HG02938 (cell line): ENCODE measurements around the gene MAGI2.

ENCODE experiments used
- ATAC-seq: cut with Tn5 transposase; IDR thresholded peaks from one replicate; pipeline ENCODE4 v1.9.1; 2021; ENCODE audit warnings: mild to moderate bottlenecking, moderate library complexity; ENCODE audit not compliant: unreplicated experiment

Gene MAGI2

DNA sequence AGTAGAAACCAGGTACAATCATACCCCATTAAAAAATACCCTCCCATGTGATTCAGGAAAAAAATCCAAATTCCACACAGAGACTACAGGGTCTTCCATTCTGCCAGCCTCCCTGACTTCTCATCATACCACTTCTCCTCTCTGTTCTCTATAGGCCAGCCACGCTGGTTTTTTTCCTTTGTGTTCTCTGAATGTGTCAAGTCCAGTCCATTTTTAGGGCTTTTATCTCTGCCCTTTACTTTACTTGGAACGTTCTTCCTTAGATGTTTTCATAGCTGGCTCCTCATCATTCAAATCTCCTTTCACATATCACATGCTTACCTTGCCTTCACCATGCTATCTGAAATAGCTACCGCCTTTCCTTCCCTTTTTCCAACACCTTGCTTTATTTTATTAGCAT, 1057.3 kb downstream of the MAGI2 start:
- no peak for ATAC-seq

DNA sequence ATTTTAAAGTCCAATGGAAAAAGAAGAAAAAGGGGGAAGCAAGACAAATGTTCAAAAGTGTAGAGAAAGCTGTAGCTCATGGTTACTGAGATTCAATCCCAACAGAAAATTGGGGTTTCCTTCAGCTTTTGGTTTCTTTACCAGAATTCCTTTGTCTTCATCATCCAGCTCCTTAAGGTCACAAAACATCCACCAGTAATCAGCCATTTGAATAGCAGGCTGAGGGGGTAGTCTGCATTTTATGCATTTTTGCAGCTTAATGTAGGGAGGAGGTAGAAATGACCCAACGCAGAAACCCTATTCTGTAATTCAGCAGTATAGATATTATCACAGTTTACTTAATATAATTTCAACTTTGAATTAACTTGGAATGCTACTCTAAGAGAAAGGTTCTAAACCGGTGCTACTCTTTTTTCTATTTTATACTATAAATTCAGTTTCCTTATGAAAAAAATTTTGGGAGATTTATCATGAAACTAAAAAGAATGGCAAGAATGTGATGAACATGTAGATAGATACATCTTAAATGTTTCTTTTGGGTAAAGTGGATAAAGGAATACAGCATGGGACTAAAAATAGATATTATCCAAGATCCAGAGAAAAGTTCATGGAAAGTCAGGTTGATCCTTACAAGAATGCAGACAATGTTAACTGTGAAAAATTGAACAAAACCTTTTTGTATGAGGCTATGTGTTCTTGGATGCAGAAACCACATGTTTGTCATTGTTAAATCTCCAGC, 1058.0 kb downstream of the MAGI2 start:
- no peak for ATAC-seq

DNA sequence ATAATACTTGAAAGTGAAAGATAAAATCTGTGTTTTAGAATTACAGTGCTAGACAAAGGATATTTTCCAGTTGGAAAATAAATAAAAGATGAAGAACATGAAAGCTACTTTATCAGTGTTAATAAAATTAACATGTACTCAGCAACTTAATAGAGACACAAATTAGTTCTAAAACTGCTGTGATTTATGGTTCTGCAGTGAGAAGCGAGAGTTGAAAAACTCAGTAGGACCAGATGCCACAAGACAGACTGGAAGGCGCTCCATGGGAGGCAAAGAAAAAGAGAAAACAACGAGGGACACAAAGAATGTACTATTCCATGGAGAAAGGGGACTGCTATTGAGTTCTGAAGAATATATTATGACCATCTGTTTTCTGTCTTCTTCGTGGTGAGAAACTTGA, 1064.4 kb downstream of the MAGI2 start:
- ATAC-seq, result no peak

DNA sequence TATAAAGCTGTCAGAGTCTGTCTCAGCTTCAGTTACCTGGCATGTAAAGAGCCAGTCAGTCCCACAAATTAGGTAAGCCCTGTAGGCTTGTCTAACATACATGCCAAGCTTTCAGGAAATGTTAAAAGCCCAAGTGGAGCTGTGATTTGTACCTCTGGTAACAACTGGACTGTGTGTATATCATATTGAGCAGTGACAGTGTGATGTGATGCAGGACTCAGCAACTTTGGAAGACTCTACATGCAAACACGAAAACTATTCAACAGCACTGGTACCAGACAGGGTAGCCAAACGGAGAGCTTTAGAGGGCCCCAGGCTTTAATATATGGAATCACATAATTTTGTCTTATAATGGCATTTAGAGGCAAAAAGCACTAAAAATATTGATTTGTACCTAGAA, 1066.9 kb downstream of the MAGI2 start:
- no peak for ATAC-seq

DNA sequence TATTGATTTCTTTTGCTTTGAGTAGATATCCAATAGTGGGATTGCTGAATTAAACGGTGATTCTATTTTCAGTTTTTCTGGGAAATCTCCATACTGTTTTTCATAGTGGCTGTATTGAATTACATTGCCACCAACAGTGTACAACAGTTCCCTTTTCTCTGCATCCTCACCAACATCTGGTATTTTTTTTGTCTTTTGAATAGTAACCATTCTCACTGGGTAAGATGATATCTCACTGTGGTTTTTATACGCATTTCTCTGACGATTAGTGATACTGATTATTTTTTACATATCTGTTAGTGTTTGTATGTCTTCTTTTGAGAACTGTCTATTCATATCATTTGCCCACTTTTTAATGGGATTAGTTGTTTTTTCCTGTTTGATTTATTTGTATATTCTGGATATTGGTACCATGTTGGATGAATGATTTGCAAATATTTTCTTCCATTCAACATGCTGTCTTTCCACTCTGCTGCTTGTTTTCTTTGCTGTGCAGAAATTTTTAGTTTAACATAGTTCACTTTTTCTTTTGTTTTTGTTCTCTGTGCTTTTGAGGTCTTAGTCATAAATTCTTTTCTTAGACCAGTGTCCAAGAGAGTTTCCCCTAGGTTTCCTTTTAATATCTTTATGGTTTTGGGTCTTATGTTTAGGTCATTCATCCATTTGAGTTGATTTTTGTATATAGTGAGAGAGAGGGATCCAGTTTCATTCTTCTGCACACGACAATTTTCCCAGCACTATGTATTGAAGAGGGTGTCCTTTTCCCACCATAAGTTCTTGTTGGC, 1070.2 kb downstream of the MAGI2 start:
- no peak for ATAC-seq

DNA sequence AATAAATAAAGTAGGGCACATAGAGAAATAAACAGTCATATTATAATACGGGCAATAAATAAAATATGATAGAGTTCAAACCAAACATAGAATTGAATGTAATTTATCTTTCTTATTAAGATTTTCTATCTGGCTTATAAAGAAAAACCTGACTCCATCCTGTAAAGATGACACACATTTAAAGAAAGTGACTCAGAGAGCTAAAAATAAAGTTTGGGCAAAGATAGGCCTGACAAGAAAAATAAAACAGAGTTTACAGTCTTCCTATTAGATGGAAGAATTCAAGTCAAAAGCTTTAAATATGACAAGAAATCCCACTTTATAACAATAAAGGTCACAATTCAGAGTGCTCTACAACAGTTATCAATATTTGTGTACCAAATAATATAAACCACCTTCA, 1074.3 kb downstream of the MAGI2 start:
- no peak for ATAC-seq

DNA sequence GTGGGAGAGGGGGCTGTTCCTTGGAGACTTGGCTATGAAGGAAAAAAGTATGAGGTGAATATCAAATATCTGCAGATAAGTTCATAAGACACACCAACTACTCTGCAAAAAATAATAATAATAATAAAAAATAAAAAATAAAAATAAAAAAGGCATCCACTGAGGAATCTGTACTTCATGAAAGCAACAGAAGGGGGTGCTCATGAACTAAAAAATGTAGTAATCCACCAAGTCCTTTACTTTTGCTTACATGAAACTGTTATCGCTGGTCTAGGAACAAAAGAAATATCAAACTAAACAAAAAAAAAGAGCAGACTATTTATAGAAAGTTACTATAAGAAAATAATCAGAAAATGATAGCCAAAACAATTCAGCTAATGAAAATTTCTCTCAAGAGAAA, 1075.9 kb downstream of the MAGI2 start:
- ATAC-seq, result no peak

DNA sequence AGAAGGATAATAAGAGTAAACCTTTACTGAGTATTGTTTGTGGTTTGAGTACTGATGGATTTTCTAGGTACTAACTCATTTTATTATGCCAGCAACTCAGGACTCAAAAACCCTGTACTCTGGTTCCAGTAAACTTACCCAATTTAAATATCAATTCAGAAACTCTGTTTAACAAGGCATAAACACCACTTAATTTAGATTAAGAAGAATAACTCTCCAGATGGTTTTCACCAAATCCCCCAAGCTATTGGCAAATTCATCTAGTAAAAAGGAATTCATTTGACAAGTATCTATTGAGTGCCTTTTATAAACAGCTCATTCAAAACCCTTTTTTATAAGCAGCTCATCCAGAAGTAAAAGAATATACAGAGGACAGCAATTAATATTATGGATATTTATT, 1082.5 kb downstream of the MAGI2 start:
- ATAC-seq, result no peak

DNA sequence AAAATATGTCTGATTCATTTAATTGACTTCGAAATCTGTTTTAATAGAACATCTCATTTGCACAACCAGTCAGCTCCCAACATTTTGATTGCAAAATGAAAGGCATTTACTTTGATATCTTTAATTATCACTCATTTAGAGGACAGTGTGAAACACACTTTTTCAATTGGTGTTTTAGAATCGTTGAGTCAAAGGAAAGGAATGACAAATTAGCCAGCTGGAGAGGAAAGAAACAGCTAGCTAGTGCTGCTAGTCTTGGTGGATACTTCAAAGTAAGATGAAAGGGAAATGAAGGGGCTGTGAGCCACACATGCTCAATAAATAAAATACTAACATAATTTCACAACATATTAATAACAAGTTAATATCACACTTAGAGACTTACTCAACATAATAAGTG, 1084.7 kb downstream of the MAGI2 start:
- ATAC-seq, result no peak

DNA sequence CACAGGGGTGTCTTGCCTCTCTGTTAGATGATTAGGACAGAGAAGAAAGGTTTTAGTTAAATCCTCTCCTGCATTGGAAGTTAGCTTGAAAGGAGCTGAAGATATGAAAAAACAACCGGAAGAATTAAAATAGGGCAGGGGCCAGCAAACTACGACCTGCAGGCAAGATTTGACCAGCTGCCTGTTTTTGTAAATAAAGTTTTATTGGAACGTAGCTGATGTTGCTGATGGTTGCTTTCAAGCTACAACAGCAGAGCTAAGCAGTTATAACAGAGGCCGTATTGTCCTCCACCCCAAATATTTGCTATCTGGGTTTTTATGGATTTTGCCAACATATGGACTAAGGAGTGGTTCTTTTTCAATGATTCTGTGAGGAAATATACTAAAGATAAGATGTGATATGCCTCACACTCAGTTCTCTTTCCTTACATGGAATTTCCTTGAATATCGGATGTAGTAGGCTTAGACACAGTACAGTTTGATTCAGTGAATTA, 1086.1 kb downstream of the MAGI2 start:
- ATAC-seq, result no peak

DNA sequence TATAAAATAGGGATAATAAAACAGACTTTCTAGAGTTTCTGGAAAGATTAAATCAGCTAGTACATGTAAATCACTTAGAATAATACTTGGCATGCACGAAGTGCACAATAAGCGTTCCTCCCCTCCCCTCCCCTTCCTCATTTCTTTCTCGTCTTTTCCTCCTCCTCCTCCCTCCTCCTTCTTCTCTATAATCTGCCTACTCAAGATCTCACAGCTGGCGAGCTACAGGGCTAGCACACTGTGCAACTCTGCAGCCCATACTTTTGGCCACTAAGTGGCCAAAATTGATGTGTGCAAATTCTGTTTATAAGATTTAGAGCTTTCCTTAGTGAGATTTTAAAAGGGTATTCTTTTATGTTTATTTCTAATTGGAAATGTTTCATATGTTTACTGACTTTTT, 1089.6 kb downstream of the MAGI2 start:
- ATAC-seq, result no peak

DNA sequence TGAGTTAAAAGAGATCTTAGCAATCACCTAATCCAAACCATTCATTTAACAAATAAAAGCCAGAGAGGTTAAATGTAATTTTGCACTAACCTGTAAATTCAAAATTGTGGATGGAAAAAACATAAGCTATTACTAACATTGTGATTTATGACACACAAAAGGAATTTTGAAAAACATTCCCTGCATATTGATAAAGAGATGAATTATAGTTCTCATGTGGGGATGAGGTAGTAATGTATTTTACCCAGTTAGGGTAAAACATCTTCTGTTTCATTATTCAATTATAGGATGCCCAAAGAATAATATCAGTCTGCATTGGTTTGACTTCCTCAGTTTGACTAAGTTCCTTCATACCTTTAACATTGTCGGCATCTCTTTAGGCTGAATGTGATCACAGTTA, 1093.6 kb downstream of the MAGI2 start:
- ATAC-seq, result no peak

DNA sequence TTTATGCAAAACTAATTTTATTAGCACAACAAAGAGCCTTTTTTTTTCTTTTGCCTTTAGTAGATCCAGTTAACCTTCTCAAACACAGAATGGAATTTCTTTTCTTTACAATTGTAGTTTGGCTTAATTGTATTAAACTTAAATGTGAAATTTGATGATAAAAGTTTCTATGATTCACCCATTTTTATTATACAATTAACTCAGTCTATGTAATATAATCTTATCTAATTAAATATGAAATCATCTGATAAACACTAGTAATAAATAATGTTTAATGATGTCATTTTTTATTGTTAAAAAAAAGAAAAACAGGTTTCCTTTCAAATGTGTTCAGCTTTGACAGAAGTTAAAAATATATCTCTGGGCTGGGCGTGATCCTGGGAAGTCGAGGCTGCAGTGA, 1095.8 kb downstream of the MAGI2 start:
- no peak for ATAC-seq

DNA sequence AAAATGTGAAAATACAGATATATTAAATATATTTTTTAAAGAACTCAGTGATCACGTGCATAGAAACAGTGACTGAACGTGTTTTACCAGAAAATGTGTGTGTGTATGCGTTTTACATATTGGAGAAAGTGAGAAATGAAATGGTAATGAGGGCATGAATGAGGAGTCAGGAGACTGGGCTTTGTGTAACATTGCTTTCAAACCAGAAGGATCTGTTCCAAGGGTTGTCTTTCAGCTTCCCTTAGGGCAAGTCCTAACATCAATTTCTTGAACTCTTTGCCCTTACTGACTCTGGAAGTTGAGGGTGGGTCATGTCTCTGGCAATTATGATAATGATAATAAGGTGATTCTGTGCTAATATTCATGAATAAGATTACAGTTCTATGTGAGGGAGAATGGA, 1097.6 kb downstream of the MAGI2 start:
- no peak for ATAC-seq

DNA sequence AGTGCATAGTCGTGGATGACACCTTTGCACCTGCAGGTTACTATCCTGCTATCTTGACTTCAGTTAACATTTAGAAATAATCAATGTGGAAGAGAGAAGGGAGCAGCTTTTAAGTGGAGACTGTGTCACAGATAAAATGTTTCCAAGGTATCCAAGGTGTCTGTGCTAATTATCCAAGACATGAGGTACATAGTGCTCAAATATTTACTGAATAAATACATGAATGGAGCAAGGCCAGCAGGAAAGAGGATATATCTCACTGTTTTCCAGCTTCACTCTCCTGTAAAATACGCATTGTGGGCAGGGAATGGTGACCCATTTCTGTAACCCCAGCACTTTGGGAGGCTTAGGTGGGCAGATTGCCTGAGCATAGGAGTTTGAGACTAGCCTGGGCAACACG, 1102.5 kb downstream of the MAGI2 start:
- no peak for ATAC-seq

DNA sequence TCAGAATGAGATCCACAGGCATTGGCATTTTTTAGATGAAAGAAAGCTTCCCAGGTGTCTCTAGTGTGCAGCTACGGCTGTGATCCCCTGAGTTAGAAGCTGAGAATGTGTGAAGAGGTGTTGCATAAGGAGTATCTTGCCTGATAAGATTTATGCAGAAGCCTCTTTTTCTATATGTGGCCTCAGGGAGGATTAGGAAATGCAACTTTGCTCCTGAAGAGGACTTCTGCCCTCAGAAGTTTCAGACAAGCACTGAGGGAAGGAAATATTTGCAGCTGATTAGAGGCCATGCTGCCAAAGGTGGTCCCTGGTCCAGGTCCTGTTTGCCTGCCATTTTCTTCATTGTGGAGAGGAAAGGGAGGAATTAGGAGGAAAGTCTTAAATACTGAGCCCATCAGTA, 1103.1 kb downstream of the MAGI2 start:
- no peak for ATAC-seq

DNA sequence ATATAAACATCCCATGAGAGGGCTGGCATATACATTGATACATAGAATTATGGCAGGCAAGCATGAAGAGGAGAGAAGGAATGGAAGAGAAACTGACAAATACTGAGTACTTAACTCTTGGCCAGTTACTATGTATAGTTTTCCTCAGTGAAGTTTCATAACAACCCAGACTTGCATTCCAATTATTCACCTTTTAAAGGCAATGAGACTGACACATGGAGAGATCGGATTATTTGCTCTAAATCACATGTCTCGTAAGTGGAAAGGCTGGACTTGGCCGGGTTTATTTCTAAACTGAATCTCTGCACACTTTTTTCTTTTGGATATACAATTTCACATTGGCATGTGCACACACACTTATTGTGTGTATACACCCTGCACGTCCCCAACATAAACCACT, 1106.6 kb downstream of the MAGI2 start:
- no peak for ATAC-seq

DNA sequence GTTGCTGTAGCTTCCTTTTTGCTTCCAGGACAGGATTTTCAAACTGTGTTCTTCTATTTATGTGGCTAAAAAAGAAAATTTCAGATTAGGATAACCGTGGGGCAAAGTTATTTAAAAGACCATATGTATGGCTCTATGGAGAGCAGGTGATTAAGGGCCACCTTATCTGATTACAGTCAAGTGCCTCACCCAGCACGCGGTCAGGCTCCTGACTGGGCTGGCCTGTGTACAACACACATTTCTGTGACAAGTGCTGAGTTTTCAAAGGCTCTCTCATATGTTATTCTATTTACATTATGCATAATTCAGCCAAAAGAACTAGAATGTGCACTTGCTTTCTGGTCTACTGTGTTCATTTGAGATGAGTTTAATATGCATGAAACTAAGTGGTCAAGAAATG, 1107.5 kb downstream of the MAGI2 start:
- ATAC-seq, result no peak

DNA sequence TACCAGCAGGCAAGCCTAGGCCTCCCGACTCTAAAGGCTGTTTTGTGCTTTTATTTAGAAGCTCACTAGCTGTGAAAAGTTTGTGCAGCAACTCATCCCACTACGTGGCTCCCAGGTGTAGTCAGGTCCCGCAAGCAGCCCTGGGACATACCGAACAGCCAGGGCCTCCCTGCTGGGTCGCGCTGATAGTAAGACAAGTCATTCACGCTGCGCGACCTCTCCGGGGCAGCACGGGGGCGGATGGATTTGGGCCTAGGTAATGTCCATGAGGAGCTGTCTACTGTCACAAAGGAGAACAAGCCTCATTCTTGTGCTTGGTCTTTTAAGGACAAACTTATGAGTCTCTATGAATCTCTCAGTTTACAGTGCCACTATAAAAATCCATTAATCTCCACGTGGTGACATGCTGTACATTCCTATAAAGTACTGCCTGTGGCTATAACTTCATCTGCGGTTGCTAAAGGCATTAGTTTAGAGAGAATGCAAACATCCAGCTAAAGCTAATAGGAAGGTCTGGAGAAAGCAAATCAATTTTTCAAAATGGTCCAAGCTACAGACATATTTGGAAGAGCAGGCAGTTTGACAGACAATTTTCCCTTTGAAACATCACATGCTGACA, 1108.1 kb downstream of the MAGI2 start:
- no peak for ATAC-seq

DNA sequence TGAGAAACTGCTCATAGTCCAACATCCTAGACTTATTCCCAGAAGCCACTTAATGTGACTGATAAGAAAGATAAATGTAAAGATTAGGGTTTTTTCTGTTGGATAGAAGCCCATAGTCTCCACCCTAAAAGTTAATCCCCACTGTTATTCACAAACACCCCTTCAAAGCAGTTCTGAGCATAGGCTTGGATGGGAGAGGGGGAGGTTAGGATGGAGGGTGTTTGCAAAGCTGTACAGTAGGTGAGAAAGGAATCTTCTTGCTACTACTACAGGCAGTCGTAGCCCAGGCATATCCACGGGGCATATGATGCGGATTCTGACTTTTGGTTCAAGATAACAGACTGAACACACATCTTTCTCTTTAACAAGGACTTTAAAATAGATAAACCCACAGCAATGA, 1119.0 kb downstream of the MAGI2 start:
- ATAC-seq, result no peak

DNA sequence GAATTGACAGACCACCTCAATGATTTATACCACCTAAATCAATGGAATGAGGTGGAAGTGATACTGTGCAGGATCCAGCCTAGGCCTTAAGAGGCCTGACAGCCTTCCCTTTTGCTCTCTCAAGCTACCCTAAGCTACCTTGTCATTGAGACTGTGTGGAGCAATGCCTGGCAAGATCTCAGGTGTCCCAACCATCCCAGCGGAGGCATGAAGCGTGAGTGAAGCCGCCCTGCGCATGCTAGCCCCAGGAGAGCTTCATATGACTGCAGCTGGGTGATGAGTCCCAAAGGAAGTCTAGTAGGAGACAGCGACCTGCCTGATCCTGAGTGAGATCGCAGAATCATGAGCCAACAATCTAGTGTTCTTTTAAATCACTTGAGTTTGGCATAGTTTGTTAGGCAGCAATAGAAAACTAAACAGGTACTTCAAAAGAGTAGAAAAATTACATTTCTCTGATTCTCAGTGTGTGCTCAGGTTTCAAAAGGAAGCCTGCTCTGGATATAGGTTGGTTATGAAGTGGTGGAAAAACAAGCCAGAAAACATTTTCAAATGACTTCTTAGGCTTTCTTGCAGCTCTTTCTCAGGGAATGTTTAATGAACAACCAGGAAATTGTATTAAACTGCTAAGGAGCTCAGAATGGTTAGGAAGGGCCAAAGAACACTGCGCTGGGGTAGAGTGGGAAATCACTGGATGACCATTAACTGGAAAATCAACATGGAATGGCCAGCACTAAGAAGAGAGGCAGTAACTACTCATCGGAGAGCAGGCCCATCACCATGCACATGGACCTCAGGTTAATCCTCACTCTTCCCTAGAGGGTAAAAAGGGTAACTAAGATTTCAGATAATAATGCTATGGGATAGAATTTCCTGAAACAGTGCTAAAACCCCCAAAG, 1119.7 kb downstream of the MAGI2 start:
- ATAC-seq, result no peak
